GM19351 (cell line): ENCODE measurements around the gene VSIG10L.

Experiments
- ATAC-seq: cut with Tn5 transposase; IDR thresholded peaks from one replicate; pipeline ENCODE4 v1.9.1; 2021; ENCODE audit warnings: mild to moderate bottlenecking, moderate library complexity; ENCODE audit not compliant: unreplicated experiment

VSIG10L gene

GRCh38 chr19:51365965-51366388 lies 24.0 kb upstream of the VSIG10L start, which contains the start of gene ETFB:
Gene ETFB (minus strand): TSS chr19:51366388. CDS start chr19:51366326, 62 bp downstream.
- no peak for ATAC-seq

GRCh38 chr19:51365211-51365964 lies 23.4 kb upstream of the VSIG10L start:
- ATAC-seq = no peak

DNA sequence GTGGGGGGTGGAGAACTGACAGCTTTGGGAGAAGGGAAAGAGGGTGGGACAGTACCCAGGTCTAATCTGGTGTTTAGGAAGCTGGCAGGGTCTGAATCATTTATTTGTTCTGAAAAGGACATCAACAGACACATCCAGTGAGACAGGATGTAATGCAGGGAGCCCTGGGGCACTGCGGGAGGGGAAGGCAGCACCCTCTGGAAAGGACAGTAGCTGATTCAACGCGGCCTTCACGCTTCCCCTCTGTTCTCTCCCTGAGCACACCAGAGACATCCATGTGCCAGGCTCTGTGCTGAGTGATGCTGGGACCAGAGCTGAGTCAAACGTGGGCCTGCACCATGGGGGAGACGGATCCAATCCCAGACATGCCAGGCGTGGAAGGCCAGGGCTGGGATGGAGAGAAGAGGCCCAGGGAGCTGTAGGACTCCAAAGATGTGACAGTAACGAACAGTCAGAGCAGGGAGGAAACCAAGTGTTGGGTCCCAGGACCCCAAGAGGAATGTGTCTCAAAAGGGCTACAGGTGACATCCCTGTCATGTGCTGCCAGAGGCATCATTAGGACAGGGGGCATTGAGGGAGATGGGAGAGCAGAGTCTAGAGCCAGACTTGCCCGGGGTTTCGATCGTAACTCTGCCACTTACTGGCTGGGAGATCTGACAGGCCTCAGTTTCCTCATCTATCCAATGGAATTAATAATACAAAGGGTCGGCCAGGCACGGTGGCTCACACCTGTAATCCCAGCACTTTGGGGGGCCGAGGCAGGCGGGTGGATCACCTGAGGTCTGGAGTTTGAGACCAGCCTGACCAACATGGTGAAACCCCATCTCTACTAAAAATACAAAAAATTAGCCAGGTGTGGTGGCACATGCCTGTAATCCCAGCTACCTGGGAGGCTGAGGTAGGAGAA lies 22.5 kb upstream of the VSIG10L start:
- ATAC-seq = no peak

DNA sequence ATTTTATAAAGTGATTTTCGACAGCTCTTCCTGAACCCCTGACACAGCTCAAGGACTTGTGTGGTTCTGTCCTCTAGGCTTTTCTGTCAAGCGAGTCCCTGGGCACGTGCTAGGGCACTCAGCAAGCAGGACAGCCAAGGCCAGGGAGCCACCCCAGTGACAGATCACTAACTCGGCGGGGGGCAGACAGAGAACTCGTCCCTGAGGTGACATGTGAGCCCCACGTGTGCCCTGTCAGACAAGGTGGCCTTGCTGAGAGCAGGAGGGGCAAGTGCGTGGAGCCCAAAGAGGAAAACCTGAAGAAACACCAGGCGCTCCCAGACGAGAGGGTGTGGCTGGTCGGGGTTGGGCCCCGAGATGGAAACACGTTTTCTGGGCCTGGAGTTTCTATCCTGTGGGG lies 19.3 kb upstream of the VSIG10L start:
- no peak for ATAC-seq

- ATAC-seq = no peak
Measured at GRCh38 chr19:51359294-51359693, 17.4 kb upstream of the VSIG10L start.

GRCh38 chr19:51357952-51358351 lies 16.0 kb upstream of the VSIG10L start:
- ATAC-seq = no peak

DNA sequence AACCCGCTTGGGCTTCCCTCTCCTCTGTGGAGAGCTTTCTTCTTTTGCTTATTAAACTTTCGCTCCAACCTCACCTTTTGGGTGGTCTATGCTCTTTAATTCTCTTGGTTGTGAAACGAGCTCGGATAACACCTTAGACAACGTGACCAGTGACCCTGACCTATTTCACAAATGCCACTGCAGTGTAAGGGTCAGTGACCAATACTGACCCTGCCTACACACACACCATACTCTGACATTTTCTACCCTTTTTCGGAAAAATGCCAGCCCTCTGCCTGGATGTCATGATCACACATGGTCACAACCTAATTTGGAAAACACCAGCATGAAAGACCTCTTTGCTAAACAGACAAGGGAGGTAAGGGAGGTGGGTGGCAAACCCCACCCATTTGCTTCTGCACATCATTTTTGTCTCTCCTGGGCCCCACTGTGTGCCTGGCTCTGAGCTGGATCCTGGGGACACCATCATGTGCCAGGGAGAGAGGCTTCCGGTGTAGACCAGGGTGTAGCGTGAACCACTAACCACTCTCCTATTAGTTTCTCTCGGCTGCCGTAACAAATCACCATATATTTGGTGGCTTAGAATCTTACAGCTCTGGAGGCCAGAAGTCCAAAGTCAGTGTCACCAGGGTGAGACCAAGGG lies 14.3 kb upstream of the VSIG10L start:
- ATAC-seq = no peak

- no peak for ATAC-seq
Measured at GRCh38 chr19:51354742-51355148, 12.8 kb upstream of the VSIG10L start.

DNA sequence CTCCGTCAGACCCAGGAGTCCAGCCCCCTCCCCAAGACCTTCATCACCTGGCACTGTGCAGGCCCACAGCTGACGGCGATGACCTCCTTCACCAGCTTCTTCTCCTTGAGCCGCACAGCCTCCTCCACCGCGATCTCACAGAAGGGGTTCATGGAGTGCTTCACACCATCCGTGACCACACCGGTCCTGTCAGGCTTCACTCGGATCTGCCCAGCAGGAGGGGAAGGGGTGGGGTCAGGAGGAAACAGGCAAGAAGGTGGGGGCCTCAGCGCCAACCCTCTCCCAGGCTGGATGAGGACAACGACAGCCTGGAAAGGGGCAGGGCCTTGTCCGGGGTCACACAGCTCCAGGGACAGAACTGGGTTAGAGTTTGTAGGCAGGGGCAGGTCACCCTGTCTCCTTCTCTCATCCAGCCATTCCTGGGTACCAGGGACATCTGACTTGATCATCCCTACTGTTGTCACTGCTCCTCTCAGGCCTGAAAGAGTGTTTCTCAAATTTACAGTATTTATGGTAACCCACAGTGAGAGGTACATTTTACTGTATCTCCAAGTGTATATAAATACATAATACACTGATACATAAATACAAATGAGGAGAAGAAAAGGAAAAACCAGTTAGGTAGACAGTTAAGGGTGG lies 12.3 kb upstream of the VSIG10L start:
- no peak for ATAC-seq

DNA sequence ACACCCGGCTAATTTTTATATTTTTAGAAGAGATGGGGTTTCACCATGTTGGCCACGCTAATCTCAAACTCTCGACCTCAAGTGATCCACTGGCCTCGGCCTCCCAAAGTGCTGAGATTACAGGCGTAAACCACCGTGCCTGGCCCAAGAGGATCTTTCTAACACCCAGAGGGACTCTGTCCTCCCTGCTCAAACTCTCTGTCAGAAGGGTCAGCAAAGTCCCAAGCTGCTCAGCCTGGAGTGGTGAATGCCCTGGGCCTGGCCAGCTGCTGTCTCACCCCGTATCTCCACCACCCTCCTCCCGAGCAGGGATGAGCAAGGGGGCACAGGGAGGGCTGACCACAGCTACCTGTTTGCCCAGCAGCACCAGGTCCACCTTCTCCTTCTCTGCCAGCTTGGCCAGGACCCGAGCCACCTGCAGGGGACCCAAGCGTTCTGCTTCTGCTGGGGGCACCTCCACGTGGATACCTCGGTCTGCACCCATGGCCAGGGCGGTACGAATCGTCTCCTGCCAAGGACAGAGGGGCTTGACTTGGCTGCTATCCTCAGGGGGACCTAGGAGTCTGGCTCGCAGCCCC lies 10.9 kb upstream of the VSIG10L start:
- ATAC-seq = no peak

DNA sequence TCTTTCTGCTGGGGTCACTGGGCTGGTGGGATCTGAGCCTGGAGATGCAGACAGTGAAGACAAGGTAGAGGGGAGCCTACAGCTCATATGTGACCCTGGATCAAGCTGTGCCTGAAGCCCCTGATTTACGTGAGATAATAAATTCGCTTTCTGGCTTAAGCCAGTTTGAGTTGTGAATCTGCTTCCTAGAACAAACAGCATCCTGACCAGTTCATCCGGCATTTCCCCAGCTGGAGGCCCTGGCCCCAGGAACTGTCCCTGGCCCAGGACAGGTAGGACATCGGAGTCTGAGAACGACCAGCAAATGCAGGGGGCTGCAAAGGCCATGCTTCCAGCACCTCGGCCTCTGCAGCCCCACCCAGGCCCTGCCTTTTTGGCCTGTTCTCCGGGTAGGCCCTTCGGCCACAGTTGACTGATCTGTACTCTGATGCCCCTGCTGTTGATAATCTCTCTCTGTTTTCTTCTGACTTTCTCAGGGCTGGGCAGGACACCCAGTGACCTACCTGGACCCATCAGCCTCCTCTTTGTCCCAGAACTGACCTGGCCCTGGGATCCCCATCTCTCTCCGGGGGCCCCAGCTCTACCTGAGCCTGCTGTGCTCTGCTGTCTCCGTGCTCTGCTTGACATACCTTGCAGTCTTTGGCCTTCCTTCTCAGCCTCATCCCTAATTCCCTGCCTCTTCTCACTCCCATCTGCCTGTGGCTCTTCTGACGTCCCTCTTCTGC lies 9.5 kb upstream of the VSIG10L start:
- ATAC-seq = no peak

DNA sequence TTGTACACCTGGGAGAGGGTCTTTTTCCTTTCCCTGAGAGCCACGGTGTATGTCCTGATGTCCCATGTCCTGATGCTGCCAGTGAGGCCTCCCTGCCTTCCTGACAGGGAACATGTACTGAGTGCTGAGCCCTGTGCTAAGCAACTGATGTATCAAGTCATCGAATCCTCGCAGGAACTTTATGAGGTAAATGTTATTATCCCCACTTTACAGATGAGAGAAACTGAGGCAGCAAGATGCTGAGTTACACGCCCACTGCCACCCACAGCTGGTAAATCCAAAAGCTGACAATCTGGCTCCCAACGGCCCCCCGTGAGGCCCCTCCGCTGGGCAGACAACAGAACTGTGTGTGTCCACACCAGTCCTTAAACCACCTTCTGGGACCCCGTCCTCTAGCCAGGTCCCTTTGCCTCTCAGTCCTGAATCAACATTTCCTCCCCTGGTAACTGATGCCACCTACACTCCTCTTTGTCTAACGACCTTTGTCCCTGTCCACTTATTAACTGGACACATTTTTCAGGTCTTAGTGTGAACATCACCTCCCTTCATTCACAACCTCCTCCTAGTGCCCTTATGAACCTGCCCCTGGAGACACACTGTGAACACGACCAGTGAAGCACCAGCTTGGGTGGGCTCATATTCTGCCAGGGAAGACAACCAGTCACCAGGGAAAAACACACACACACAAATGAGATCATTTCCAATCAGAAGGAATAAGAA lies 5.4 kb upstream of the VSIG10L start:
- ATAC-seq = no peak

GRCh38 chr19:51346742-51347141 lies 4.8 kb upstream of the VSIG10L start:
- ATAC-seq = no peak

DNA sequence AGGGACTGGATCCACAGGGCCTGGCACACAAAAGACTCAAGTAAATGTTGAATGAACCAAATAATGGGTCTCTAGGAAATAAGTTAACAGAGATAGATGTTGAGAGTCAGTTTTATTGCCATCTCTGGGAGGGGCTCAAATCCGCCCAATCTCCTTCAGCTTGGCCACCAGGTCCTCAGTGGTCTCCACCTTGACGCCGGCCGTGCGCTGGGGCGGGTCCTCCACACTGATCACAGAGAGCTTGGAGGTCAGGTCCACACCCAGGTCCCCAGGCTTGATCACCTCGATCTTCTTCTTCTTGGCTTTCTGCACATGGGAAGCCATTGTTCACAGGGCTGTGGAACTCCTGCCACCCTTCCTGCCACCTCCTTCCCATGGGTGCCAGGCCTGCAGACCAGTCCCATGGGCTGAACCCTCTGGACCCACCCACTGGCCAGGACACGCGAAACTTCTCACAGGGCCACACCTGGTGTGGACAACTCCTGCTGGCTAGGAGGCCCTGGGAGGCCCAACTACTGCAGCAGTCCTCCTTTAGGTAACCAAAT lies 3.2 kb upstream of the VSIG10L start:
- ATAC-seq = no peak

- no peak for ATAC-seq
Measured at GRCh38 chr19:51342631-51343569, 961 bp upstream of the VSIG10L start.

GRCh38 chr19:51341066-51341465 lies 873 bp downstream of the VSIG10L start:
- ATAC-seq = no peak

DNA sequence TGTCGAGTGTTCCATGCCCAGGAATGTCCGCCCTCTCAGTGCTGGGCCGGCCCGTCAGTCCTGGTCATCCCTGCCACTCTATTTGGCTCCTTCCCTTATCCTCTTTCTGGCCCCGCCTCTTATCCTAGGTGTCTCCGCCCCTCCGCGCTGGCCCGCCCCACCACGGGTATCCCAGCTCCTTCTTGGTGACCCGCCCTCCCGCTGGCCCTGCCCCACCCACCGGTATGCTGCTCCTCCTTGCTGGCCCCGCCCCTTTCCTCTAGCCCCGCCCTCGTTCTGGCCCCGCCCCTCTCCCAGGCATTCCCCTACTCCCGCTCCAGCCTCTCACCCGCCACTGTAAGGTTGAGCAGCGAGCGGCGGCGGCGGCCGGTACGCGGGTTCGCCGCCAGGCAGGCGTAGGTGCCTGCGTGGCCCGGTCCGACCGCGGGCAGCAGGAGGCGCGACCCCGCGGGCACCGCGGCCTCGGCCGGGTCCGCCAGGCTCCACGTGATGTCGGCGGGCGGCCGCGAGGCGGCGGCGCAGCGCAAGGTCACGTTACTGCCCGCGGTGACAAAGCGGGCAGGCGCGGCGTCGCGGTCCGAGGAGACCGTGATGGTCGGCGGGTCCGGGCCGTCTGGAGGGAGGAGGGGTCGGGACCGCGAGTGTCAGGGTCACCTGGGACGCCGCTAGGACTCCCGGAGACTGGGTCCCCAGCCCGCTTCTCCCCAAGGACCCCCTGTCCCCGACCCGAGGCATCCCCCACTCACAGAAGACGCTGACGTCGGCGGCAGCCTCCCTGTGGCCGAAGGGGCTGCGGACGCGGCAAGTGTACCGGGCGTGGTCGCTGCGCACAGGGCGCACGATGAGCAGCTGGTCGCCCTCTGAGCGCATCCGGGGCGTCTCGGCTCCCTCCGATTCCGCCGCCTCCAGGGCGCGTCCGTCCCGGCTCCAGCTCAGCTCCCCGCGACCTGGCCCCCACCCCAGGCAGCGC lies 2.0 kb downstream of the VSIG10L start:
- peak; percentile 60 for ATAC-seq
